Small intestine (tissue), 7 donors: Measurements from ENCODE around the gene TJP2. TPM values are rescaled to one million over a fixed set of nuclear protein-coding genes. Genes with fewer than 3 reads are reported as not detected.

ENCODE experiments used
- DNase-seq, 2 donors: peaks; one replicate each; pipeline versions ENCODE4 v3.0.0 to v3.0.0-alpha.2; 2013
- FAIRE-seq: peaks from 2 replicates; lab custom pipeline; 2012; peaks lifted over from hg19 to GRCh38; lab: Jason Lieb, UNC
- H3K27ac ChIP-seq, 3 donors: one replicate each; pipeline ENCODE4 v1.5.1; 2013; ENCODE audit warnings: low read length in 2 of 3, mild to moderate bottlenecking in 2 of 3, control low read depth in 1 of 3, inconsistent platforms in 1 of 3, low read depth in 1 of 3, moderate library complexity in 1 of 3
- H3K27me3 ChIP-seq, 3 donors: one replicate each; pipeline ENCODE4 v1.6.1; 2013; ENCODE audit warnings: low read length in 3 of 3, inconsistent platforms in 1 of 3; ENCODE audit not compliant: control insufficient read depth in 3 of 3, insufficient read depth in 3 of 3
- H3K36me3 ChIP-seq, 3 donors: one replicate each; pipeline ENCODE4 v1.6.1; 2013; ENCODE audit warnings: low read length in 3 of 3, inconsistent platforms in 1 of 3, low read depth in 1 of 3, mild to moderate bottlenecking in 1 of 3, moderate library complexity in 1 of 3; ENCODE audit not compliant: control insufficient read depth in 3 of 3, insufficient read depth in 2 of 3
- H3K4me1 ChIP-seq, 3 donors: one replicate each; pipeline ENCODE4 v1.6.1; 2013; ENCODE audit warnings: low read length in 2 of 3, inconsistent platforms in 1 of 3, low read depth in 1 of 3, mild to moderate bottlenecking in 1 of 3, moderate library complexity in 1 of 3; ENCODE audit not compliant: control insufficient read depth in 3 of 3, insufficient read depth in 2 of 3
- H3K4me3 ChIP-seq, 3 donors: one replicate each; pipeline ENCODE4 v1.5.1; 2013; ENCODE audit warnings: low read length in 3 of 3, control low read depth in 1 of 3, inconsistent platforms in 1 of 3, low read depth in 1 of 3, mild to moderate bottlenecking in 1 of 3, moderate library complexity in 1 of 3
- H3K9me3 ChIP-seq, 2 donors: one replicate each; pipeline ENCODE4 v1.6.1; 2013; ENCODE audit warnings: low read depth in 1 of 2, low read length in 1 of 2; ENCODE audit not compliant: control insufficient read depth in 2 of 2, insufficient read depth in 1 of 2
- WGBS, 3 donors: extraction: QIAGEN DNeasy Blood & Tissue Kit; methylation state at CpG; one replicate each; pipeline ENCODE4 v1.1.7; 2013; 5-methylcytosine and 5-hydroxymethylcytosine counted together
- polyA plus RNA-seq, 4 donors: library from polyadenylated mRNA; stranded (reverse) in 3 of 4; unstranded in 1 of 4; fragments of 200-250 nt in 3 of 4; fragments of 120-200 nt in 1 of 4; gene quantifications; one replicate each; pipeline versions ENCODE4 v1.2.1 to v1.2.3, GENCODE V29; 2013
- donor health status: healthy with polysubstance abuse.
- donor health status: control.
- donor health status: control.
- donor health status: Bipolar disorder and iron deficiency.
- donor health status: healthy.

TJP2 gene
- polyA plus RNA-seq, 4 donors, result 48.3 to 191 (median 98.7) TPM

- DNase-seq, result peak in 1 of 2 donors; percentile 18
- peaks cover 0 to 29% (median 16%) of the 10 kb centered on the region in 3 donors for H3K4me1 ChIP-seq
Observed at GRCh38 chr9:69178583-69179011, 4.5 kb downstream of the TJP2 start.

GRCh38 chr9:69179037-69179436 lies 5.0 kb downstream of the TJP2 start:
- no peak for FAIRE-seq
- H3K27ac ChIP-seq, result no peak overlapping the region

More at GRCh38 chr9:69178583-69179011, 4.5 kb downstream of the TJP2 start:
- no peak overlapping the region for H3K4me3 ChIP-seq
- no peak for FAIRE-seq
- H3K9me3 ChIP-seq, result no peaks in the 10 kb centered on the region
- H3K36me3 ChIP-seq, result peaks cover 0 to 16% (median 2%) of the 10 kb centered on the region in 3 donors
- 29 to 50% (median 36%) methylated on average over 3 of the region's 3 CpGs for WGBS, 3 donors
- H3K27ac ChIP-seq, result no peak overlapping the region
- H3K27me3 ChIP-seq, result no peaks in the 10 kb centered on the region

GRCh38 chr9:69180200-69180599 lies 6.1 kb downstream of the TJP2 start:
- H3K4me1 ChIP-seq, result peaks cover 0 to 29% (median 15%) of the 10 kb centered on the region in 3 donors
- H3K27ac ChIP-seq, result peak overlapping the region in 2 of 3 donors; percentile 34 to 76
- no peak overlapping the region for H3K4me3 ChIP-seq
- DNase-seq, result no peak
- no peaks in the 10 kb centered on the region for H3K9me3 ChIP-seq
- no peak for FAIRE-seq
- no peaks in the 10 kb centered on the region for H3K27me3 ChIP-seq
- WGBS, 3 donors, result 78 to 83% (median 81%) methylated on average over 3 of the region's 3 CpGs
- peaks cover 0 to 16% (median 2%) of the 10 kb centered on the region in 3 donors for H3K36me3 ChIP-seq

More at GRCh38 chr9:69179037-69179436, 5.0 kb downstream of the TJP2 start:
- H3K27me3 ChIP-seq, result no peaks in the 10 kb centered on the region
- 33 to 66% (median 37%) methylated on average over 2 of the region's 2 CpGs for WGBS, 3 donors
- DNase-seq, result peak in 1 of 2 donors; percentile 31
- peaks cover 0 to 15% (median 2%) of the 10 kb centered on the region in 3 donors for H3K36me3 ChIP-seq
- H3K4me1 ChIP-seq, result peaks cover 0 to 29% (median 15%) of the 10 kb centered on the region in 3 donors
- H3K4me3 ChIP-seq, result no peak overlapping the region
- H3K9me3 ChIP-seq, result no peaks in the 10 kb centered on the region

DNA sequence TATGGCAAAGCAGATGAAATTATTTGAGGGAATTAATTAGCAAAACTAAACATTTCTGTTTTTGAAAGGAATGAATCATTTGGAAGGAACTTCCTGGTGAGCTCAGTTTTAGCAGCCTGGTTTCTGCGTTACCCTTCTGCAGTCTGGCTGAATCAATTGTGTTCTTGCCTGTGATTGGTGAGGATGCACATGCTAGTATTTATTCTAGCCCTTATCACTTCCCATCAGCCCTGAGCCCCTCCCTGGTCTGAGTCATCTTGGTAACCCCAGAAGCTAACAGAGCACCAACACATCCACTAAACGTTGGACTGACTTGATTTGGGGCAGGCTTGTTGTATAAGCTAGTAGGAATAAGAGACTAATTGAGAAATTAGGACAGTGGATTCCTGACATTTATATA lies 6.6 kb downstream of the TJP2 start:
- DNase-seq (peak; percentile 45 to 76), FAIRE-seq (no peak)
- Histone ChIP-seq H3K27ac (peak overlapping the region in 2 of 3 donors; percentile 34 to 76), H3K9me3 (no peaks in the 10 kb centered on the region), H3K27me3 (no peaks in the 10 kb centered on the region), H3K36me3 (peaks cover 0 to 15% (median 2%) of the 10 kb centered on the region in 3 donors), H3K4me1 (peaks cover 0 to 29% (median 15%) of the 10 kb centered on the region in 3 donors), H3K4me3 (no peak overlapping the region)
- 0 to 7% (median 2%) methylated on average over 2 of the region's 2 CpGs for WGBS, 3 donors

DNA sequence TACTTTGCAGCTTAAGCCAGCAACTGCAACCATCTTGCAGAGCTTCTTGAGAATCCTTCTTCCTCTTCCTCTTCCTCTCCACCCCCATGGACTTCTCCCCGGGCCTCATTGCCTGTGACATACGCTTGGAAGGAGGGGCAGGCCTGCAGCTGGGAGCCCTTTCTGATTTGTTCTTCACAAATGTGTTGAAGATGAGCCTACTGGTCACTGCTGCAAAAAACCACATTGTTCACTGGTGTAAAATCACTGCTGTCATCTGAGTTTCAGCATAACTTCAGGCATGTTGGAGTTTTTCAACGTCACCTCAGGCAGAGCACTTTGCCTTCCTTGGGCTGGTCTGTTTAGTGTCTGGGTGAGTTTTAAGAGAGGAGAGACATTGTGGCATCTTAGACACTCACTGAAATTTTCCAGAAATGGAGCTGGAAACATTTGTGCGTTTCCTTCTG lies 7.9 kb downstream of the TJP2 start:
- 55 to 64% (median 58%) methylated on average over 4 of the region's 4 CpGs for WGBS, 3 donors
- no peak overlapping the region for H3K4me3 ChIP-seq
- H3K27me3 ChIP-seq, result no peaks in the 10 kb centered on the region
- H3K27ac ChIP-seq, result peak overlapping the region in 1 of 3 donors; percentile 3
- DNase-seq (no peak), FAIRE-seq (no peak)
- H3K36me3 ChIP-seq, result peaks cover 0 to 15% (median 5%) of the 10 kb centered on the region in 3 donors
- peaks cover 0 to 33% (median 20%) of the 10 kb centered on the region in 3 donors for H3K4me1 ChIP-seq
- no peaks in the 10 kb centered on the region for H3K9me3 ChIP-seq

GRCh38 chr9:69184266-69184665 lies 10.2 kb downstream of the TJP2 start:
- no peaks in the 10 kb centered on the region for H3K9me3 ChIP-seq
- H3K27ac ChIP-seq, result no peak overlapping the region
- H3K36me3 ChIP-seq, result peaks cover 0 to 15% (median 5%) of the 10 kb centered on the region in 3 donors
- WGBS, 3 donors, result 92 to 96% (median 95%) methylated on average over 5 of the region's 5 CpGs
- FAIRE-seq (no peak), DNase-seq (no peak)
- H3K4me3 ChIP-seq, result no peak overlapping the region
- H3K4me1 ChIP-seq, result peaks cover 0 to 21% (median 16%) of the 10 kb centered on the region in 3 donors
- H3K27me3 ChIP-seq, result no peaks in the 10 kb centered on the region

- Histone ChIP-seq H3K27me3 (no peaks in the 10 kb centered on the region), H3K4me1 (peaks cover 0 to 22% (median 4%) of the 10 kb centered on the region in 3 donors), H3K27ac (no peak overlapping the region), H3K9me3 (no peaks in the 10 kb centered on the region), H3K36me3 (peaks cover 0 to 14% (median 5%) of the 10 kb centered on the region in 3 donors), H3K4me3 (no peak overlapping the region)
- no peak for FAIRE-seq
- 59 to 84% (median 74%) methylated on average over 7 of the region's 7 CpGs for WGBS, 3 donors
- no peak for DNase-seq
Observed at GRCh38 chr9:69186841-69187611, 12.9 kb downstream of the TJP2 start.

- WGBS, 3 donors, result 79 to 93% (median 87%) methylated on average over 2 of the region's 2 CpGs
- Histone ChIP-seq H3K27me3 (no peaks in the 10 kb centered on the region), H3K36me3 (peaks cover 0 to 13% (median 3%) of the 10 kb centered on the region in 3 donors), H3K27ac (no peak overlapping the region), H3K9me3 (no peaks in the 10 kb centered on the region), H3K4me1 (peaks cover 0 to 24% (median 4%) of the 10 kb centered on the region in 3 donors), H3K4me3 (no peak overlapping the region)
- DNase-seq (no peak), FAIRE-seq (no peak)
Observed at GRCh38 chr9:69188975-69189374, 14.9 kb downstream of the TJP2 start.
